ENCODE results near the gene BICD2.

Gene BICD2

DNA sequence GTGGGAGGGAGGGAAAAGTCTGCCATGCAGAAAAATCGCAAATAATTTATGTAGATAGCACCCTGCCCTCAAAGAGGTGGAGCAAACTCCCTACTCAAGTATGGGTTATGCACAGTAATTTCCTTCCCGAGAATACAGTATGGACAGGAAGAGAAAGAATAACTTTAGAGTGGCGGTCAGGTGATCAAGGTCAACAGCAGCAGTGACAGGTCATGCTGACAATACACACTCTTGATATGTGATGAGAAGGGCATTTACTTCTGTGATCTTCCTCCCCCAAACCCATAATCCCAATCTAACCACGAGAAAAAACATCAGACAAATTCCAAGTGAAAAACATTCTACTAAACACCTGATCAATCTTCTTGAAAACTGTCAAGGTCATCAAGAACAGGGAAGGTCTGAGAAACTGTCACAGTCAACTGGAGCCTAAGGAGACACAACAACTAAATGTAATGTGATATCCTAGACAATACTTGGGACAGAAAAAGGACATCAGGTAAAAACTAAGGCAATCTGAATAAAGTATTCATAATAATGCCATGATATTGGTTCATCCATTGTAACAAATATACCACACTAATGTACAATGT, 11.7 kb downstream of the BICD2 start:
- TF ChIP-seq, protein P1, sequence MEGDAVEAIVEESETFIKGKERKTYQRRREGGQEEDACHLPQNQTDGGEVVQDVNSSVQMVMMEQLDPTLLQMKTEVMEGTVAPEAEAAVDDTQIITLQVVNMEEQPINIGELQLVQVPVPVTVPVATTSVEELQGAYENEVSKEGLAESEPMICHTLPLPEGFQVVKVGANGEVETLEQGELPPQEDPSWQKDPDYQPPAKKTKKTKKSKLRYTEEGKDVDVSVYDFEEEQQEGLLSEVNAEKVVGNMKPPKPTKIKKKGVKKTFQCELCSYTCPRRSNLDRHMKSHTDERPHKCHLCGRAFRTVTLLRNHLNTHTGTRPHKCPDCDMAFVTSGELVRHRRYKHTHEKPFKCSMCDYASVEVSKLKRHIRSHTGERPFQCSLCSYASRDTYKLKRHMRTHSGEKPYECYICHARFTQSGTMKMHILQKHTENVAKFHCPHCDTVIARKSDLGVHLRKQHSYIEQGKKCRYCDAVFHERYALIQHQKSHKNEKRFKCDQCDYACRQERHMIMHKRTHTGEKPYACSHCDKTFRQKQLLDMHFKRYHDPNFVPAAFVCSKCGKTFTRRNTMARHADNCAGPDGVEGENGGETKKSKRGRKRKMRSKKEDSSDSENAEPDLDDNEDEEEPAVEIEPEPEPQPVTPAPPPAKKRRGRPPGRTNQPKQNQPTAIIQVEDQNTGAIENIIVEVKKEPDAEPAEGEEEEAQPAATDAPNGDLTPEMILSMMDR (IDR thresholded peaks at IDR 0.05; ENCODE audit: low read depth, low read length, missing control alignments), result no peak
- Histone ChIP-seq H3K27me3 (replicated peaks) (no peaks in the 10 kb centered on the region), H3K36me3 (replicated peaks) (no peaks in the 10 kb centered on the region), H3K27ac (no peak overlapping the region), H3K4me3 (ENCODE audit: low read depth, low read length) (no peak overlapping the region)
- no peak for DNase-seq
- in situ Hi-C loops (cut with HindIII; ENCODE audit: low pct_ligation_motif_present, low sequenced_read_pairs), result no loop called here

GRCh38 chr9:92749934-92750315, 14.7 kb downstream of the BICD2 start:
- DNase-seq, result no peak
- in situ Hi-C loops (cut with HindIII; ENCODE audit: low pct_ligation_motif_present, low sequenced_read_pairs), result no loop called here
- Histone ChIP-seq H3K27ac (no peak overlapping the region), H3K4me3 (ENCODE audit: low read depth, low read length) (no peak overlapping the region), H3K36me3 (replicated peaks) (no peaks in the 10 kb centered on the region), H3K27me3 (replicated peaks) (no peaks in the 10 kb centered on the region)
- TF ChIP-seq, protein P1 (IDR thresholded peaks at IDR 0.05; ENCODE audit: low read depth, low read length, missing control alignments), result no peak

GRCh38 chr9:92749071-92749933, 15.3 kb downstream of the BICD2 start:
- Histone ChIP-seq H3K36me3 (replicated peaks) (no peaks in the 10 kb centered on the region), H3K27me3 (replicated peaks) (no peaks in the 10 kb centered on the region), H3K4me3 (ENCODE audit: low read depth, low read length) (no peak overlapping the region), H3K27ac (no peak overlapping the region)
- DNase-seq, result no peak
- TF ChIP-seq, protein P1 (IDR thresholded peaks at IDR 0.05; ENCODE audit: low read depth, low read length, missing control alignments), result peak; percentile 8
- in situ Hi-C loops (cut with HindIII; ENCODE audit: low pct_ligation_motif_present, low sequenced_read_pairs), result no loop called here

DNA sequence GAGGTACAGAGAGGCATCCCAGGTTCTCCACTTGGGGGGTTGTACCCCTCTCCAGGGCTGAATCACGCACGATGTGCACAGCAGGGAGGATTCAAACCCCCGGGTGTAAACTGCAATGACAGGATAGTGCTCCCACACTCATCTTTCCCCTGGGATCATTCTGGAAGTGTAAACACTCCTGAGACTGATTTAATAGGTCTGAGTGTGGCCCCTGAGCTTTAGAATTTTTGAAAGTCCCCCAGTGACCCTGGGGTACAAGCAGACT, 16.5 kb downstream of the BICD2 start:
- Histone ChIP-seq H3K27me3 (replicated peaks) (no peaks in the 10 kb centered on the region), H3K27ac (no peak overlapping the region), H3K4me3 (ENCODE audit: low read depth, low read length) (no peak overlapping the region), H3K36me3 (replicated peaks) (no peaks in the 10 kb centered on the region)
- TF ChIP-seq, protein P1 (IDR thresholded peaks at IDR 0.05; ENCODE audit: low read depth, low read length, missing control alignments), result no peak
- in situ Hi-C loops (cut with HindIII; ENCODE audit: low pct_ligation_motif_present, low sequenced_read_pairs), result no loop called here
- no peak for DNase-seq

DNA sequence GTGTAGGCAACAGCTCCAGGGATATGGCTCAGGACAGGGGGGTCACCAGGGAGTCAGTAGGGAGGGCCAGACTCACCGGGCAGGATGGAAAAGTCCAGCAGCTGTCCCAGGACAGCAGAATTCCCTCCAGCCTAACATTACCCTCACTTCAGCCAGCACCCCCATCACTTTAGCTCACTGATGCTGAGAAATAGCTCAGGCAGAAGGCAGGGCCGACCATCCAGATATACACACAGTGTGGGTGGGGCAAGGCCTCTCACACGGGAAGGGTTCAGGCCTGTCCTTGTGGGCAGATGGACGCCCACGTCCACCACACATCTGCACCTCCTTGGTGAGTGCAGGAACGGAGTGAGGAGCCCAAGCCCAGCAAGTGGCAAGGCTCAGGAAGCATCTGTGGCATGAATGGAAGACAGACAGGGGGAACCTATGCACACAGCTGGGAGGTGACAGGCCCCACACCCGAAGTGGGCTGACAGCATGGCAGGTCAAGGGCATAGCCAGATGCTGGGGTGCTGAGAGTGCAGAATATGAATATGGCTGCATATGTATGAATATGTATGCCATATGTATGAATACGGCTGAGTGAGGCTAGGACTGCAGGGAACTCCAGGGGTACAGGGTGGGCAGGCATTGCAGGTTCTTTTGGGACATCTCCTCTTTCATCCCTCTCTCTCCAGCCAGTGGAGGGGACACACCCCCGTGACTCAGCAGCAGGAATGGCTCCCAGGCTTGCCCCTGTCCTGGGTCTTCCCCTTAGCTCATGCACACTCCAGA, 17.0 kb downstream of the BICD2 start:
- in situ Hi-C loops (cut with HindIII; ENCODE audit: low pct_ligation_motif_present, low sequenced_read_pairs), result no loop called here
- no peaks in the 10 kb centered on the region for H3K36me3 ChIP-seq (replicated peaks)
- H3K27ac ChIP-seq, result no peak overlapping the region
- DNase-seq, result no peak
- TF ChIP-seq, protein P1 (IDR thresholded peaks at IDR 0.05; ENCODE audit: low read depth, low read length, missing control alignments), result no peak
- H3K27me3 ChIP-seq (replicated peaks), result no peaks in the 10 kb centered on the region
- H3K4me3 ChIP-seq (ENCODE audit: low read depth, low read length), result no peak overlapping the region

Data from brain microvascular endothelial cell (primary cell).